MM.1S (cell line): Measurements from ENCODE around the gene MRI1.

Experiments
- DNase-seq: peaks from one replicate; pipeline ENCODE4 v3.0.0-alpha.2; 2015
- H2AFZ ChIP-seq: fragments of 300-600 bp; sonication (generic); 2 replicates; pipeline ENCODE4 v1.6.0; 2016; ENCODE audit warnings: antibody characterized with exemption, low read length
- H3F3A ChIP-seq: fragments of 300-600 bp; sonication (generic); 2 replicates; pipeline ENCODE4 v1.6.1; 2016; ENCODE audit warnings: mild to moderate bottlenecking, antibody characterized with exemption, low read length, moderate library complexity, mixed read lengths; ENCODE audit not compliant: insufficient read depth
- H3K27ac ChIP-seq: fragments of 300-600 bp; sonication (generic); 2 replicates; pipeline ENCODE4 v1.5.1; 2016; ENCODE audit warnings: mild to moderate bottlenecking, low read length
- H3K27me3 ChIP-seq: fragments of 300-600 bp; sonication (generic); replicated peaks from 2 replicates; pipeline ENCODE4 v1.6.0; 2016; ENCODE audit warnings: low read length; ENCODE audit not compliant: insufficient read depth
- H3K36me3 ChIP-seq: fragments of 300-600 bp; sonication (generic); replicated peaks from 2 replicates; pipeline ENCODE4 v1.6.1; 2016; ENCODE audit warnings: mild to moderate bottlenecking, low read length, mixed read lengths; ENCODE audit not compliant: insufficient read depth
- H3K4me1 ChIP-seq: fragments of 300-600 bp; sonication (generic); 2 replicates; pipeline ENCODE4 v1.6.1; 2016; ENCODE audit warnings: low read length, mixed read lengths
- H3K4me2 ChIP-seq: fragments of 300-600 bp; sonication (generic); 2 replicates; pipeline ENCODE4 v1.6.0; 2016; ENCODE audit warnings: low read depth, low read length
- H3K4me3 ChIP-seq: fragments of 300-600 bp; sonication (generic); 2 replicates; pipeline ENCODE4 v1.5.1; 2016; ENCODE audit warnings: low read length, mixed read lengths
- H3K79me2 ChIP-seq: fragments of 300-600 bp; sonication (generic); 2 replicates; pipeline ENCODE4 v1.6.1; 2016; ENCODE audit warnings: mixed run types, low read length, mixed read lengths
- H3K9ac ChIP-seq: fragments of 300-600 bp; sonication (generic); 2 replicates; pipeline ENCODE4 v1.6.1; 2016; ENCODE audit warnings: low read length, mixed read lengths
- H3K9me2 ChIP-seq: fragments of 300-600 bp; sonication (generic); replicated peaks from 2 replicates; pipeline ENCODE4 v1.6.1; 2016; ENCODE audit warnings: mild to moderate bottlenecking, low read length, mixed read lengths; ENCODE audit not compliant: insufficient read depth
- H3K9me3 ChIP-seq: fragments of 300-600 bp; sonication (generic); replicated peaks from 2 replicates; pipeline ENCODE4 v1.6.1; 2016; ENCODE audit warnings: mild to moderate bottlenecking, low read length, mixed read lengths; ENCODE audit not compliant: insufficient read depth
- H4K20me1 ChIP-seq: fragments of 300-600 bp; sonication (generic); 2 replicates; pipeline ENCODE4 v1.6.1; 2016; ENCODE audit warnings: mild to moderate bottlenecking, low read length, moderate library complexity, mixed read lengths; ENCODE audit not compliant: insufficient read depth
- CTCF ChIP-seq: fragments of 300-600 bp; sonication (generic); IDR thresholded peaks from 2 replicates; pipeline ENCODE4 v1.5.1; 2016; ENCODE audit warnings: antibody characterized with exemption, low read length, mixed read lengths
- EZH2 ChIP-seq: fragments of 300-600 bp; sonication (generic); optimal IDR thresholded peaks from 2 replicates; pipeline ENCODE3; 2017; ENCODE audit warnings: low read depth, mild to moderate bottlenecking, antibody characterized with exemption, low read length, mixed read lengths
- EZH2phosphoT487 ChIP-seq: fragments of 300-600 bp; sonication (generic); IDR thresholded peaks from 2 replicates; pipeline ENCODE4 v1.6.1; 2018; ENCODE audit warnings: antibody characterized with exemption, low read length

MRI1 gene

DNA sequence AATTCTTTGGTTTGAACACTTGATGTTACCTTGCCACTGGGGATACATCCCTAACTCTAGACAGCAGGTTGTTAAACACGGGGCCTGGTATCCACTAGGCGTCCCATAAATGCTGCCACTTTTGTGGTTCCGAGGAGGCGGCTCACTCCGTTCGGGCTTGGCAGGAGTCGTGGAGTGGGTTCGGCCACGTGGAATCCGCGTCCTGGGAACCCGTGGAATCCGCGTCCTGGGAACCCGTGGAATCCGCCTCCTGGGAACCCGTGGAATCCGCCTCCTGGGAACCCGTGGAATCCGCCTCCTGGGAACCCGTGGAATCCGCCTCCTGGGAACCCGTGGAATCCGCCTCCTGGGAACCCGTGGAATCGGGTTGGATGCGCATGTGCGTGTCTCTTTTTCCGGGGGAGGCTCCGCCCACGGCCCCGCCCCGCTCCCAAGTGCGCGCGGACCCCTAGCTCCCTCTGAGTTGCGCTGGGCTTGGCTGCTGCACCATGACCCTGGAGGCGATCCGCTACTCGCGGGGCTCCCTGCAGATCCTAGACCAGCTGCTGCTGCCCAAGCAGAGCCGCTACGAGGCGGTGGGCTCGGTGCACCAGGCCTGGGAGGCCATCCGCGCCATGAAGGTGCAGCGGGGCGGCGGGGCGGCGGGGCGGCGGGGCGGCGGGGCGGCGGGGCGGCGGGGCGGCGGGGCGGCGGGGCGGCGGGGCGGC lies at the start of gene MRI1:
Gene MRI1 (plus strand): TSS at position 422 of the 707 bp plus-strand sequence. CDS start 67 bp downstream, at position 489.
- peaks cover 11% of the 10 kb centered on the region for H3K79me2 ChIP-seq
- H3K4me1 ChIP-seq = 0 out of 2 replicates have a peak, but pooled peaks cover 6% of the 10 kb centered on the region
- no peaks in the 10 kb centered on the region for H3K9me2 ChIP-seq
- H3K27me3 ChIP-seq = no peaks in the 10 kb centered on the region
- H3F3A ChIP-seq = no peaks in the 10 kb centered on the region
- TF ChIP-seq CTCF (no peak), EZH2phosphoT487 (no peak), EZH2 (no peak)
- H3K9me3 ChIP-seq = no peaks in the 10 kb centered on the region
- peak within 1 kb of the TSS; percentile 83 for H2AFZ ChIP-seq
- H3K9ac ChIP-seq = peak within 1 kb of the TSS; percentile 68; the same call in 1 of the 2 replicates
- peak; percentile 66 for DNase-seq
- H3K27ac ChIP-seq = no peak within 1 kb of the TSS
- no peaks in the 10 kb centered on the region for H3K36me3 ChIP-seq
- peak within 1 kb of the TSS; percentile 91 for H3K4me3 ChIP-seq
- H4K20me1 ChIP-seq = no peaks in the 10 kb centered on the region
- H3K4me2 ChIP-seq = peak within 1 kb of the TSS; percentile 92

DNA sequence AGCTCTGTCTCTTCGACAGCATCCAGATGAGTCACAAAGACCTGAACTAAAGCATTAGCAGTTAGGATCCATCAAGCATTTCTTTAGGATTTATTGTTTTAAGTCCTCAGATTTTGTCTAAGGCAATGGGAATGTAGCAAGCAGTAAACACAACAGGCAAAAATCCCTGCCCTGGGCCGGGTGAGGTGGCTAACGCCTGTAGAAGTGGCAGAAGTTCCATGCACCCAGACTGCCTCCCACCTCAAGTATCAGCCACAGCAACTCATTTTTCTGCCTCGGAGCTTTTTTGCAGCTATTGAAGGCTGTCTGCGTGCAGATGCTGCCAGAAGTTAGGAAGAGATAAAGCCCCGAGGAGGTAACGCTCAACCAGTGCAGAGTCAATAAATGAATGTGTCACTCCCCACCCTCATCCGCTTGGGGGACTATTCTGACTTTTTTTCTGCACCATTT lies 47.1 kb upstream of the MRI1 start:
- Histone ChIP-seq H3K27ac (no peak overlapping the region), H3K4me2 (no peak overlapping the region)
- DNase-seq = no peak

GRCh38 chr19:13718733-13719132 lies 45.6 kb upstream of the MRI1 start:
- no peaks in the 10 kb centered on the region for H3F3A ChIP-seq
- no peaks in the 10 kb centered on the region for H3K9me2 ChIP-seq
- DNase-seq = no peak
- H3K4me2 ChIP-seq = no peak overlapping the region
- H3K4me3 ChIP-seq = no peak overlapping the region
- H3K9ac ChIP-seq = no peak overlapping the region
- no peaks in the 10 kb centered on the region for H3K4me1 ChIP-seq
- peaks cover 92% of the 10 kb centered on the region for H3K27me3 ChIP-seq
- no peaks in the 10 kb centered on the region for H3K79me2 ChIP-seq
- no peak overlapping the region for H3K27ac ChIP-seq
- no peaks in the 10 kb centered on the region for H3K9me3 ChIP-seq
- no peaks in the 10 kb centered on the region for H3K36me3 ChIP-seq
- TF ChIP-seq EZH2 (no peak), EZH2phosphoT487 (no peak), CTCF (no peak)
- H4K20me1 ChIP-seq = no peaks in the 10 kb centered on the region
- no peak overlapping the region for H2AFZ ChIP-seq

More for the DNA sequence above, 47.1 kb upstream of the MRI1 start:
- Histone ChIP-seq H3K27me3 (peaks cover 93% of the 10 kb centered on the region), H2AFZ (no peak overlapping the region), H3F3A (no peaks in the 10 kb centered on the region), H3K9me3 (no peaks in the 10 kb centered on the region), H4K20me1 (no peaks in the 10 kb centered on the region), H3K79me2 (no peaks in the 10 kb centered on the region), H3K9ac (no peak overlapping the region), H3K36me3 (no peaks in the 10 kb centered on the region), H3K4me1 (no peaks in the 10 kb centered on the region), H3K4me3 (no peak overlapping the region), H3K9me2 (no peaks in the 10 kb centered on the region)
- TF ChIP-seq CTCF (no peak), EZH2phosphoT487 (no peak), EZH2 (no peak)
